ENCODE data around the gene RIPPLY1. TPM values are rescaled to one million over a fixed set of nuclear protein-coding genes. Genes with fewer than 3 reads are reported as not detected.
A peak's percentile ranks its signal among the peaks of the same experiment; 100 is the strongest.

RIPPLY1 gene
- total RNA-seq, 1 experiment from 2014 or later = 0.27 TPM

DNA sequence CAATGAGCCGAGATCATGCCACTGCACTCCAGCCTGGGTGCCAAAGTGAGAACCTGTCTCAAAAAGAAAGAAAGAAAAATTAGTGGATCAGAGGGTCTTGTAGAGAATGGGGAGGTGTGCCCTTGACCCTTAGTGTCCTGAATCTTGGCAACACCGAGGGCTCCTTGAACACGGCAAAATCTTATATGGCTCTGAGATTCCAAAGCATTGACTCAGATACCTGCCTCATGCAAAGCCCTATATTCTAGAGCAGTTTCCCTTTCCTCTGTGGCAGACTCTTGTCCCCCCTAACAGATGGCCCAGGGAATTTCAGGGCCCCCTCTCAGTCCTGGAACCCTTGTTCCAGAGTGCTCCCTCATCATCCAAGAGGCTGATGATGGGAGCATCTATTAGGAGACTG is 23.9 kb upstream of the RIPPLY1 start:
- TF ChIP-seq ZNF274 (IDR thresholded peaks at IDR 0.05; ENCODE audit: low read depth, low read length) (no peak), ZFX (IDR thresholded peaks at IDR 0.05) (no peak), YY1 (IDR thresholded peaks at IDR 0.05; ENCODE audit: extremely low read depth, insufficient replicate concordance, low read depth, low read length) (no peak), POLR2AphosphoS5 (IDR thresholded peaks at IDR 0.05; ENCODE audit: low read depth, low read length) (no peak), TCF7L2 (IDR thresholded peaks at IDR 0.05; ENCODE audit: borderline replicate concordance, extremely low read depth, insufficient read depth, insufficient read length) (no peak), JUND (IDR thresholded peaks at IDR 0.05) (no peak), CBX3 (IDR thresholded peaks at IDR 0.05; ENCODE audit: low read depth) (no peak), CEBPB (IDR thresholded peaks at IDR 0.05; ENCODE audit: low read depth) (no peak), FOSL1 (IDR thresholded peaks at IDR 0.05; ENCODE audit: low read depth) (no peak), SP1 (IDR thresholded peaks at IDR 0.05; ENCODE audit: low read depth) (no peak), EZH2 (IDR thresholded peaks at IDR 0.05) (no peak), POLR2A (IDR thresholded peaks at IDR 0.05; ENCODE audit: borderline replicate concordance, extremely low read depth, insufficient read depth, insufficient read length) (no peak), CTCF (IDR thresholded peaks at IDR 0.05 in 2 of 3, conservative IDR thresholded peaks at IDR 0.05 in 1 of 3; ENCODE audit: borderline replicate concordance in 1 of 3, insufficient read depth in 1 of 3, low read depth in 2 of 3, low read length in 2 of 3) (no peak), ZBTB33 (IDR thresholded peaks at IDR 0.05; ENCODE audit: extremely low read depth, insufficient replicate concordance, low read length) (no peak), EZH2phosphoT487 (IDR thresholded peaks at IDR 0.05; ENCODE audit: borderline replicate concordance) (no peak), EGR1 (IDR thresholded peaks at IDR 0.05; ENCODE audit: low read depth) (no peak), SRF (IDR thresholded peaks at IDR 0.05; ENCODE audit: low read depth) (no peak), RAD21 (IDR thresholded peaks at IDR 0.05; ENCODE audit: low read depth) (no peak)
- TF ChIP-seq, protein P1, sequence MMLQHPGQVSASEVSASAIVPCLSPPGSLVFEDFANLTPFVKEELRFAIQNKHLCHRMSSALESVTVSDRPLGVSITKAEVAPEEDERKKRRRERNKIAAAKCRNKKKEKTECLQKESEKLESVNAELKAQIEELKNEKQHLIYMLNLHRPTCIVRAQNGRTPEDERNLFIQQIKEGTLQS (IDR thresholded peaks at IDR 0.05) = no peak
- TF ChIP-seq, protein P2, sequence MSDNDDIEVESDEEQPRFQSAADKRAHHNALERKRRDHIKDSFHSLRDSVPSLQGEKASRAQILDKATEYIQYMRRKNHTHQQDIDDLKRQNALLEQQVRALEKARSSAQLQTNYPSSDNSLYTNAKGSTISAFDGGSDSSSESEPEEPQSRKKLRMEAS (IDR thresholded peaks at IDR 0.05) = no peak
- CTCF ChIA-PET = no interaction called here

More for the DNA sequence above, 23.9 kb upstream of the RIPPLY1 start:
- no peak overlapping the region for H2AFZ ChIP-seq (ENCODE audit: low read depth, low read length, poor library complexity, severe bottlenecking)
- H4K20me1 ChIP-seq (ENCODE audit: insufficient read depth) = no peaks in the 10 kb centered on the region
- no peak for DNase-seq (ENCODE audit: low read depth, low spot score)
- H3K79me2 ChIP-seq (ENCODE audit: insufficient read depth, low read length) = no peaks in the 10 kb centered on the region
- H3K4me2 ChIP-seq (ENCODE audit: low read length) = peak overlapping the region; percentile 19
- RAD21 ChIA-PET (ENCODE audit: low non-redundant PET in 1 of 2, low total read pairs in 2 of 2, uncharacterized antibody in 2 of 2, unreplicated experiment in 2 of 2) = no interaction called here
- no peak overlapping the region; the same call in 1 of the 2 replicates for H3K27ac ChIP-seq (ENCODE audit: low read depth, low read length)
- H3K9me2 ChIP-seq (ENCODE audit: insufficient read depth) = no peaks in the 10 kb centered on the region
- POLR2A ChIA-PET = no interaction called here
- H3K4me3 ChIP-seq (replicated peaks in 1 of 2; ENCODE audit: low read depth in 1 of 2, low read length in 2 of 2) = no peak overlapping the region
- no peaks in the 10 kb centered on the region for H3K27me3 ChIP-seq (ENCODE audit: insufficient read depth, low read length)
- no TSS peak for BruUV-seq (replicated peaks)
- no peaks in the 10 kb centered on the region for H3K9me3 ChIP-seq (ENCODE audit: control insufficient read depth in 1 of 2, insufficient read depth in 1 of 2, low read depth in 1 of 2, low read length in 2 of 2)
- H3K36me3 ChIP-seq (ENCODE audit: control insufficient read depth in 1 of 2, insufficient read depth in 2 of 2, low read length in 2 of 2) = no peaks in the 10 kb centered on the region
- peak; percentile 63; the same call in 1 of the 2 replicates for ATAC-seq
- intact Hi-C loops (cut with micrococcal nuclease) = no loop called here
- no peak overlapping the region for H3K9ac ChIP-seq (ENCODE audit: low read length)
- peaks cover 19 to 31% of the 10 kb centered on the region in 2 experiments for H3K4me1 ChIP-seq (ENCODE audit: control insufficient read depth in 1 of 2, insufficient read depth in 2 of 2, low read length in 2 of 2)

Measured in HCT116 (cell line).